Suppressor macrophage treated with lipopolysaccharide for 4 hours (primary cell): ENCODE data around the gene MRAP2.
A peak's percentile ranks its signal among the peaks of the same experiment; 100 is the strongest.
"Not testable (repeated sequence)": the region's sequence is repeated elsewhere in the genome, so short reads cannot be mapped to it uniquely, and the experiment has no call there.

ENCODE experiments used
- DNase-seq: peaks from one replicate; pipeline ENCODE4 v3.0.0-alpha.2; 2020

MRAP2 gene

DNA sequence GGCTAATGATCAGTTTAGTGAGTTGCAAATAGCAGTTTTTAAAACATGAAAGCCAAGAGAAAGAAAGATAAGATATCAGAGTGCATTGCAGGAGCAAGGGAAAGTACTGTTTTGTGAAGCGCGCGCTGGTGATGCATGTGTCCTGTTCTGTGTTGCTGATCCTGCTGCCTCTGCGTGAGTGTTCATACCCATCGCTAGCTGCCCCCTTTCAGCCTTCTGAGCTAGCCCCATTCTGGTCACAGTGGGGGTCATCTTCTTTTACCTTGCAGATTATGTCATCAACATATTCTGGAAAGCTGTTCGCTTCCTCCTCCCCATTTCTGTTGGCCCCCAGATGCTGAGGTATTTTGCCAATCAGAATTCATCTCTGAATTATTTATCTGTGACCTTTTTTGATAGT, 1.9 kb downstream of the MRAP2 start:
- no peak for DNase-seq

DNA sequence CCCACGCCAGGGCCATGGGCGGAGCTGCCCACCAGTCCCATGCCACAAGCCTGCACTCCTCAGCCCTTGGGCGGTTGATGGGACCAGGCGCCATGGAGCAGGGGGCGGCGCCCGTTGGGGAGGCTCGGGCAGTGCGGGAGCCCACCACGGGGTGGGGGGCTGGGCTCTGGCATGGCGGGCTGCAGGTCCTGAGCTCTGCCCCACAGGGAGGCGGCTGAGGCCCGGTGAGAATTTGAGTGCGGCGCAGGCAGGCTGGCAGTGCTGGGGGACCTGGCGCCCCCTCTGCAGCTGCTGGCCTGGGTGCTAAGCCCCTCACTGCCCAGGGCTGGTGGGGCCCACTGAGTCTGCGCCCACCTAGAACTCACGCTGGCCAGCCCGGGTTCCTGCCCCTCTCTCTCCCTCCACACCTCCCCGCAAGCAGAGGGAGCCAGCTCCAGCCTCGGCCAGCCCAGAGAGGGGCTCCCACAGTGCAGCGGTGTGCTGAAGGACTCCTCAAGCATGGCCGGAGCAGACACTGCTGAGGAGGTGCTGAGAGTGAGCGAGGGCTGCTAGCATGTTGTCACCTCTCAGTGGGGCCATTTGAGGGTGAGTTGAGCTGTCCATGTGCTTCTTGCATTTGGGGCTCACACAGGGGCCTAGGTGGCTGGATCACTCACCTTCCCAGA, 4.0 kb downstream of the MRAP2 start:
- no peak for DNase-seq

- no peak for DNase-seq
These were observed 9.0 kb downstream of the MRAP2 start for GRCh38 chr6:84042603-84043002.

DNA sequence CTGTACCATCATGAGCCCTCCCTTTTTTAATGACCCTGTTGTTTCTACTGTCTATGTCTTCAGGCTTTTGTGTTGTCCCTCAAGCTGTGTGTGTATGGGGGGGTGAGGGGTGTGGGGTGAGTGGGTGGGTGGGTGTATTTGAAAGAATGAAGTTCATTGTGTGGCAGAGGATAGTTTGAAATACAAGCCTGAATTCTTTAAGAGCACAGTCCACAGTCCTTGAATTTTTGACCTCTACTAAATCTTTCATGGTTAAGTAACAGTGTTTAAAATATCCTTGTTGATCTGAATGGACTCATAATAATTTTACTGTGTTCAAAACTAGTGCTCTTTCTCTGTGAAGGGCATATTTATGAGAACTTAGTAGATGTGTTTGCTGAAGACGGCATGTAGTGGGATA, 10.0 kb downstream of the MRAP2 start:
- DNase-seq = no peak

GRCh38 chr6:84046755-84047154, 13.2 kb downstream of the MRAP2 start:
- DNase-seq = no peak

GRCh38 chr6:84048588-84048987, 15.0 kb downstream of the MRAP2 start:
- no peak for DNase-seq

DNA sequence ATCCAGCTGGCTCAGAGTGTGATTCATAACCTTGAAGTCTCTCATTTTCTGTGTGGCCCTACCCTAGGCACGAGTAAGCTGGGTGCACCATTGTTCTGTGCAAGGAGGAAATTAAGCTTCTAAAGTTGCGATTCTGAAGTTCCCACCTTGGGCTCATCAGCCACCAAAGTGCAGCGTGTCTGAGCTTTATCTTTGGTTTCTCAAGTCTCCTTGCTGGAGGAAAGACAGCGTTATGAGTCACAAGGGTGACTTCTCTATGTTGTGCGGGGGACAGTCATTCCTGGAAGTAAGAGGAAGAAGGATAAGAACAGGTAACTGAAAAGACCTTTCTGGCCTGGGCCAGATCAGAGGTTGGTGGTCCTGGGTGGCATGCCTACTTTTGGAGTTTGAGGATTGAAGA, 16.8 kb downstream of the MRAP2 start:
- no peak for DNase-seq

DNA sequence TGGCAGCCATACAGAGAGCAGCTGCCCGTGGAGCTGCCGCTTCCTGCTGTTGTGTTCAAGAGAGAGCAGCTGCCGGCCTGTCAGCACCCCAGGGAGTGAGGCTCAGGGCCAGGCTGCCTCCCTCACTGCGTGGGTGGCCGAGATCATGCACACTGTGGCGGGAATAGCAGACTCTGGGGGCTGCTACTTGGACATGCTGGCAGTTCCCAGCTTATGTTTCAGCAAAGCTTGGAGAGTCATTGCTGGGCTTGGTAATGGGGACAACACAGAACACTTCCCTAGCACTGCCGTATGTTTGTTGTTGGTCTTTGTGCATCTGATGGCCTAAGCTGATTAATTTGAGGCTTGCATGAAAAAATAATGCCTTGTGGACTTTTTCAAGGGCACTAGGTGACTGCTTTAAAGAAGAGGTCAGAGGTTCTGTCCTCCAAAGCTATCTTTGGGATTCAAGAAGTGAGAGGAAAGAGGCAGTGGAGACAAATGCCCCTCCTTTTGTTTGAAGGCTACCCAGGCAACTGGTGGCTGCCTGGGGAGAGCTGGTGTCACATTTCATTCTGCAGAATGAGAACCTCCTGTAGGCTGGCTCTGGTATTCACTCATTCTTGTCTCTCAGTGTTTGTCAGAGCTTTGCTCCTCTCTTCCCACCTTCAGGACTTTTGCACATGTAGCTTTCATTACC, 18.8 kb downstream of the MRAP2 start:
- DNase-seq = no peak

GRCh38 chr6:84052883-84053241, 19.3 kb downstream of the MRAP2 start:
- no peak for DNase-seq

- no peak for DNase-seq
These were observed 22.1 kb downstream of the MRAP2 start for GRCh38 chr6:84055647-84056046.

DNA sequence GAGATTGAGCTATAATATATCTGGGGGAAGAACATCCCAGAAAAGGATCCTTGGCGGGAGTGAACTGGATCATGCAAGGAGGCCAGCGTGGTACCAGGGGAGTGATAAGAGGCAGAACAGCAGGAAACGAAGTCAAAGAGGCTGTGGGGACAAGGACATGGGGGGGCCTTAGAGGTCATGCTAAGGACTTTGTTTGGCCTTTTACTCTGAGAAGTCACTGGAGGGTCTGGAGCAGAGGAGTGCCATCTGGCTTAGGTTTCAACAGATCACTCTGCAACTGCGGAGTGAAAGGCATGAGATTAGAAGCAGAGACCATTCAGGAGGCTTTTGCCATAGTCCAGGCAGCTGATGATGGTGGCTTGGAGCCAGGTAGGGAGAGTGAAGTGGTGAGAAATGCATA, 24.3 kb downstream of the MRAP2 start:
- no peak for DNase-seq

GRCh38 chr6:84059082-84059481, 25.5 kb downstream of the MRAP2 start:
- no peak for DNase-seq

DNA sequence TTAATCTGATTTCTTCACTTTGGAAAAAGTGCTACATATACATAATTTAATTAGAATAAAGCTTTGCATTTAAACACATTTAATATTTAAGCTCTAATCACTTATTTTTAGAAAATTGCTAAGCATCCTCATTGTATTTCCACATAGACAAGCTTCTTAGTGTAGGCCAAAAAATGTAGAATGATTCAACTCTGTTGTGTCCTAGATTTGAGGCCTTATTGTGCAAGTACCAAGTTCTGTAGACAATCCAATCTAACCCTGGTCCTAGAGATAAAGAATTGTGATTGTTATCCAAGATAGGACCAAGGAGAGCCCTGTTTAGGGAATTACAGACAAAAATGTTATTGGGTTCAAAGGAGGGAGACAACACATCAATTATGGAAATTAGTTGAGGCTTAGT, 27.6 kb downstream of the MRAP2 start:
- no peak for DNase-seq

DNA sequence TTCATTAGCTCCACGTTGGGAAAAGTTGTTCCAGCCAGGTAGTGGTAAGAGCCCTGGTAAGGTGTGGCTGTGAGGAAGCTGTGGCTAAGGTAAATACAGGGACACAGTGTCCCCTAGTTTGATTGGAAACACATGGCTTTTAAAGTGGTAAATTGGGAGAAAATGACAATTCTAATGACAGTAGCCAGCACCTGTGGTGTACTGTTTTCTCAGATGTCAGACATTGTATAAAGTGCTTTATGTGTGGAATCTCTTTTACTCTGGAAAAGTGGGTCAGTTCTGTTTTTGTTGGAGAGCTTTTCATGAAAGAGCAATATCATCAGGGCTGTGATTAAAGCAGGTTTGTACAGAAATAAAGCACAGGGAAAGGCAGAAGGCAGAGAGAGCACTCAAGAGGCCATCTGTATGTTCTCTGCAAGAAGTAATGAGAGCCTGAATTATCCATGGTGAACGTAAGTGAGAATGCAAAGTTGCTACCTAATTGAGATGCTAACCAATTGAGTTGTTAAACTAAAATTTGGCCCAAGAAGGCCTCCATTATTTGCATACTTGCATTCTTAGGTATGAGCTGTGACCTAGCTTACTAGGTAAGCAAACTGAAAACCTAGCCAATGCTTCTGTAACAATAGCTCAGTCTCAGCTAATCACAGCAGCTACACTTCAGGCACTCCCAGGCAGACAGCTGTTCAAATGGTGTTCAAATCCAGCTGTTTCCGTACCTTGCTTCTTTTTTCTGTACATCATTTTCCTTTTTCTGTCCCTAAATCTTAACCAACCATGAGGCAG, 28.2 kb downstream of the MRAP2 start:
- DNase-seq = no peak

DNA sequence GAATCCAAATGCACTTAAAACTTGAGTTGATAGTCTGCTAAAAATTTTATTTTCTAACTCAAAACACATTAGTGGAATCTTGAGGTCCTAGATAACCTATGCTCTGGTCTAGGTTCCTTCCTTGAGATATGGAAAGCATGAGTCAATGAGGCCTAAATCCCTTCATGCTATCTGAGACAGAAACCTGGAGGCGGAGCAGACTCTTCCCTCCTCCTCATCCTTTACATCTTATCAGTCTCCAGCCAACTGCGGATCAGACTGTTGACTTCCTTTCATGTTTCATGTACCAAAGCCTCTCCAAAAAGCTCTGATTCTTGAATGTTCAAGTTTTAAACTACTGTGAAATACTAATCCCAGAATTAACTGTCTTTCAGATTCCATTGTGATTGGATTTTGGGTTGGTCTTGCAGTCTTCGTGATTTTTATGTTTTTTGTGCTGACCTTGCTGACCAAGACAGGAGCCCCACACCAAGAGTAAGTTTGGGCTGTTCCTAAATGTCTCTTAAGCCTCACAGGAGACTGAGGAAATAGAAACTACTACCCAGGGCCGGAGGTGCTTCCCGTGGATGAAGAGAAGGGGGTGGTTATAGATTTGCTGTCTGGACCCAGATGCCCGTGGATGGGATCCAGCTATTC, 29.1 kb downstream of the MRAP2 start:
- no peak for DNase-seq

GRCh38 chr6:84065693-84066290, 32.2 kb downstream of the MRAP2 start:
- peak; percentile 0 for DNase-seq

DNA sequence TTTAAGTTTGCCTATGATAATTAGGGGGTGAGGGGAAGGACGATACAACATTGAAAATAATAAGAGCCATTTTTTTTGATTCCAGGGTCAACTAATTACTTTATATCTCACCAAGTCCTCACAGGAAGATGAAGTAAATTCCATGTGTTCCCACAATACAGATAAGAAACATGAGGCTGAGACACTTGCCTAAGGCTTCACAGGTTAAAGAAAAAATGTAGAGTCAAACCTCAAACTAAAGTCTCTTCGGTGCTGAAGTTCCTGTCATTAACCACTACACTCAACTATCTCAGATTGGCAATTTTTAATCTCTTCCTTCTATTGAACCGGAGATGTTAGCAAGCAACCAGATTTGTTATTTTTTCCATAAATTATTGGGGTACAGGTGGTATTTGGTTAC, 33.0 kb downstream of the MRAP2 start:
- no peak for DNase-seq

GRCh38 chr6:84068873-84069272, 35.3 kb downstream of the MRAP2 start:
- DNase-seq = not testable (repeated sequence)

- no peak for DNase-seq
These were observed 38.9 kb downstream of the MRAP2 start for GRCh38 chr6:84072442-84072997.

DNA sequence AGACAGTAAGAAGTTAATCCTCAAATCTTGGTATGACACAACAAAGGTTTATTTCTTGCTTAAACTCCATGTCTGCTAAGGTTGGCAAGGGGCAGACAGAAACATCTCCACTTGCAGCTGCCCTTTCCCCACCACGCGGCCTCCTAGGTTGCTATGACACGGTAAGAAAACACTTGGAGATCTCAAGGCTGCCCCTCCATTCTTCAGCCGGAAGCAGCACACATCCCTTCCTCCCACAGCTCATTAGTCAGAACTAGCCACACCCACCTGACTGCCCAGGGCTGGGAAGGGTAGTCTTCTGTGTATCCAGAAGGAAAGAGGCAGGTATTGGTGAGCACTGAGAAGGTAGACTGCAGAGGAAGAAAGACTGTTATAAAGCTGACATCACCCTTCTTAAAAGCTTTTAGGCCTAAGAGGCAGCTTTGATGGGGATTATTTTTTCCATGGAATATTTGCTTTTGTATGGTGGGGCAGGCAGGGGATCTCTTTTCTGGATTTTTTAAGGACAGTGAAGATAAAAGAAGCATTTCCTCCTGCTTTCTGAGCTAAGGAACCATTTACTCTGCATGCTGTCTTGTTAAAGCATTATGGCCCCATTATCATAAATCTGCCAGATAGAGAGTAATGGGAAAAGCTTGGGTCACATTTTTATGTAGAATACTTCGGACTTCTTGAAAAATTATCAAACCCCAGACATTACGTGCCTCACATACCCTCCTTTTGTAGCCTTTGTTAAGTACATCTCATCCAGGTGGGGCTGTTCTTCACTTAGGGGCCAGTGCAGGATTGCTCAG, 41.6 kb downstream of the MRAP2 start:
- DNase-seq = no peak

DNA sequence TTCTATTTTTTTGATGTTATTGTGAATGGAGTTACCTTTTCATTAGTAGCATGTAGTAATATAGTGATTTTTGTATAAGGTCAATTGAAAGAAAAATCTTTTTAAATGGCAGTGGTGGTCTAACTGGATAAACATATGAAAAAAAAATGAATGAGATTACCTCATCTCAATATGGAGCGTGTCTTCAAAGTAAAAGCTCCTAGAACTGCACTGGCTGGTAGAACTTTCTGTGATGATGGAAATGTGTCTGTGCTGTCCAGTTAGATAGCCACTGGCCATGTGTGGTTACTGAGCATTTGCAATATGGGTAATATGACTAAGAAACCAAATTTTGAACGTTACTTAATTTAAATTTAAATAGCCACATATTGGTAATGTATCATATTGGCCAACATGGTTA, 44.1 kb downstream of the MRAP2 start:
- DNase-seq = no peak

DNA sequence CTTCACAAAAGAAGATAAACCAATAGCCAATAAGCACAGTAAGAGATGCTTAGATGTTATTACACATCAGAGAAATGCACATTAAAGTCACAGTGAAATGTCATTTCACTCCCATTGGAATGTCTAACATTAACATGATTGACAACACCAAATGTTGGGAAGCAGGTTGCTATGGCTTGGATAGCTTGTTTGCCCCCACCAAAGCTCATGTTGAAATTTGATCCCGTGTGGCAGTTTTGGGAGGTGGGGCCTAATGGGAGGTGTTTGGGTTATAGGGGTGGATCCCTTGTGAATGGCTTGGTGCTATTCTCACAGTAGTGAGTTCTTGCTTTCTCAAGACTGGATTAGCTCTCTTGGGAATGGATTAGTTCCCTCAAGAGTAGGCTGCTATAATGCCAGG, 44.8 kb downstream of the MRAP2 start:
- no peak for DNase-seq
